Chondrocyte (in vitro differentiated cells): ENCODE measurements around the gene ABHD4. TPM values are rescaled to one million over a fixed set of nuclear protein-coding genes. Genes with fewer than 3 reads are reported as not detected.

Source experiments
- DNase-seq: peaks from one replicate; pipeline ENCODE4 v3.0.0; 2021; ENCODE audit warnings: mixed read lengths, low spot score
- H3K27ac Mint-ChIP-seq: one replicate; pipeline ENCODE4 v1.8.0; 2021; ENCODE audit warnings: mild to moderate bottlenecking, moderate library complexity, mixed read lengths; ENCODE audit not compliant: unreplicated experiment
- H3K27me3 Mint-ChIP-seq: 2 replicates; pipeline ENCODE4 v1.8.0; 2021; ENCODE audit warnings: low read depth, mixed read lengths
- H3K36me3 Mint-ChIP-seq: 2 replicates; pipeline ENCODE4 v1.8.0; 2021; ENCODE audit warnings: low read depth, mixed read lengths
- H3K4me1 Mint-ChIP-seq: 2 replicates; pipeline ENCODE4 v1.8.0; 2021; ENCODE audit warnings: low read depth, mild to moderate bottlenecking, mixed read lengths
- H3K4me3 Mint-ChIP-seq: one replicate; pipeline ENCODE4 v1.8.0; 2021; ENCODE audit warnings: mild to moderate bottlenecking, moderate library complexity, mixed read lengths; ENCODE audit not compliant: unreplicated experiment
- H3K9me3 Mint-ChIP-seq: 2 replicates; pipeline ENCODE4 v1.8.0; 2021; ENCODE audit warnings: low read depth, mixed read lengths
- total RNA-seq: library from RNA; stranded (reverse); gene quantifications from 3 replicates; pipeline ENCODE4 v1.2.1, GENCODE V29; 2021
- TF ChIP-seq, protein P1 (sequence below): fragments of 200-600 bp; sonication (generic); IDR thresholded peaks from 2 replicates; pipeline ENCODE4 v1.5.0; 2021; ENCODE audit warnings: antibody characterized with exemption, mild to moderate bottlenecking, moderate library complexity

ABHD4 gene
- total RNA-seq, 1 donor from 2014 or later: 88.0 TPM

DNA sequence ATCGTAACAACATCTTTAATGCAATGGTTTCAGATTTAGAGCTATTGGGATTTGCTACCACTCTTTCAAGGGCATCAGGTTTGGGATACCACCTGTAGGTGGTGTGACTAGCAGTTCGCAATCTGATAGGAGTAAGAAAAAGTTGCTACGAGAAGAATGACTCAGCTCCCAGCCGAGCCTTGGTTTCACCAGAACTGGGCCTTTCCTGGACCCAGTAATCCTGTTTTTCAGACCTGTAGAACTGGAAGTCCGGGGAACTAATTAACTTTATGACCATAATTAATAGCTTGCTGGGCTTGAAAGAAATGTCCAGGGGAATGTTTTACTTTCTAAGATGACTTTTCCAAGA is 770 bp downstream of the ABHD4 start:
- H3K4me1 Mint-ChIP-seq: peaks cover 47% of the 10 kb centered on the region
- no peaks in the 10 kb centered on the region for H3K9me3 Mint-ChIP-seq
- H3K27ac Mint-ChIP-seq: peak overlapping the region; percentile 98
- peak overlapping the region; percentile 98 for H3K4me3 Mint-ChIP-seq
- no peak for DNase-seq
- TF ChIP-seq, protein P1, sequence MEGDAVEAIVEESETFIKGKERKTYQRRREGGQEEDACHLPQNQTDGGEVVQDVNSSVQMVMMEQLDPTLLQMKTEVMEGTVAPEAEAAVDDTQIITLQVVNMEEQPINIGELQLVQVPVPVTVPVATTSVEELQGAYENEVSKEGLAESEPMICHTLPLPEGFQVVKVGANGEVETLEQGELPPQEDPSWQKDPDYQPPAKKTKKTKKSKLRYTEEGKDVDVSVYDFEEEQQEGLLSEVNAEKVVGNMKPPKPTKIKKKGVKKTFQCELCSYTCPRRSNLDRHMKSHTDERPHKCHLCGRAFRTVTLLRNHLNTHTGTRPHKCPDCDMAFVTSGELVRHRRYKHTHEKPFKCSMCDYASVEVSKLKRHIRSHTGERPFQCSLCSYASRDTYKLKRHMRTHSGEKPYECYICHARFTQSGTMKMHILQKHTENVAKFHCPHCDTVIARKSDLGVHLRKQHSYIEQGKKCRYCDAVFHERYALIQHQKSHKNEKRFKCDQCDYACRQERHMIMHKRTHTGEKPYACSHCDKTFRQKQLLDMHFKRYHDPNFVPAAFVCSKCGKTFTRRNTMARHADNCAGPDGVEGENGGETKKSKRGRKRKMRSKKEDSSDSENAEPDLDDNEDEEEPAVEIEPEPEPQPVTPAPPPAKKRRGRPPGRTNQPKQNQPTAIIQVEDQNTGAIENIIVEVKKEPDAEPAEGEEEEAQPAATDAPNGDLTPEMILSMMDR: peak; percentile 76
- peaks cover 2% of the 10 kb centered on the region for H3K27me3 Mint-ChIP-seq
- peaks cover 20% of the 10 kb centered on the region for H3K36me3 Mint-ChIP-seq

- TF ChIP-seq, protein P1: no peak
- H3K9me3 Mint-ChIP-seq: no peaks in the 10 kb centered on the region
- no peak for DNase-seq
- H3K4me3 Mint-ChIP-seq: peak overlapping the region; percentile 98
- H3K27ac Mint-ChIP-seq: peak overlapping the region; percentile 98
- H3K4me1 Mint-ChIP-seq: peaks cover 47% of the 10 kb centered on the region
- H3K27me3 Mint-ChIP-seq: peaks cover 2% of the 10 kb centered on the region
- H3K36me3 Mint-ChIP-seq: peaks cover 20% of the 10 kb centered on the region
Observed at GRCh38 chr14:22599349-22599748, 1.2 kb downstream of the ABHD4 start.

DNA sequence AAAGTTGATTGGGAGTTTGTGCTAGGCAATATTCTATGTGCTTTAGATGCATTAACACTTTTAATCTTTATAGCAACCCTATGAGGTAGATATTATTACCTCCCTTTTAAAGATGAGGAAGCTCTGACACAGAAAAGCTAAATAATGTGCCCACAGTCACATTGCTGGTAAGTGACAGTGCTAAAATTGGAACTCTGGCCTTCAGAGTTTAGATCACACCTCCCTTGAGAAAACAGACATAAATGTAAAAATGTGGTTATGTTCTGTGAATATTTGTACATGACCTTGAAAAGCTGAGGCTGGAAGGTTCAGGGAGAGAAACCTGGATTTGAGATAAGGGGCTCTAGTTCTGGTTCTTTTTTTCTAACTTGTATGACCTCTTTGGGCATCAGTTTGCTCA is 1.9 kb downstream of the ABHD4 start:
- Mint-ChIP-seq H3K36me3 (peaks cover 20% of the 10 kb centered on the region), H3K4me1 (peaks cover 47% of the 10 kb centered on the region), H3K27ac (peak overlapping the region; percentile 28), H3K4me3 (peak overlapping the region; percentile 98), H3K27me3 (peaks cover under 1% of the 10 kb centered on the region), H3K9me3 (no peaks in the 10 kb centered on the region)
- TF ChIP-seq, protein P1: no peak
- no peak for DNase-seq

DNA sequence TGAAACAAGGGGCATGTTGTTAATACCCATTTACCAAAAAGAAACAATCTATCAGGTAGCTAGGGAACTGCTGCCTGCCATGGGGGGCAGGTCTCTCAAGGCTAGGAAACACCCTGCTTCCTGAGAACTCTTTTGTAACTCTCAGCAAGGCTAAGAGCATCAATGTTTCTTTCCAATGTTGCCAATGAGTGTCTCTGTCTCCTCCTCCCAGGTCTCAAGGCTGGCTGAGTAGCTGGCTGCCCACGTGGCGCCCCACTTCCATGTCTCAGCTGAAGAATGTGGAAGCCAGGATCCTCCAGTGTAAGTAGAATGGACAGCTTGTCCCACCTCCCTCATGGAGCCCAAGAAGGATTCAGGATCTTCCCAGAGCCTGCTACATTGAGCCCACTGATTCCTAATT is 3.4 kb downstream of the ABHD4 start:
- TF ChIP-seq, protein P1: no peak
- peaks cover 58% of the 10 kb centered on the region for H3K4me1 Mint-ChIP-seq
- DNase-seq: no peak
- peak overlapping the region; percentile 39 for H3K27ac Mint-ChIP-seq
- H3K27me3 Mint-ChIP-seq: no peaks in the 10 kb centered on the region
- peaks cover 27% of the 10 kb centered on the region for H3K36me3 Mint-ChIP-seq
- H3K4me3 Mint-ChIP-seq: no peak overlapping the region
- no peaks in the 10 kb centered on the region for H3K9me3 Mint-ChIP-seq

DNA sequence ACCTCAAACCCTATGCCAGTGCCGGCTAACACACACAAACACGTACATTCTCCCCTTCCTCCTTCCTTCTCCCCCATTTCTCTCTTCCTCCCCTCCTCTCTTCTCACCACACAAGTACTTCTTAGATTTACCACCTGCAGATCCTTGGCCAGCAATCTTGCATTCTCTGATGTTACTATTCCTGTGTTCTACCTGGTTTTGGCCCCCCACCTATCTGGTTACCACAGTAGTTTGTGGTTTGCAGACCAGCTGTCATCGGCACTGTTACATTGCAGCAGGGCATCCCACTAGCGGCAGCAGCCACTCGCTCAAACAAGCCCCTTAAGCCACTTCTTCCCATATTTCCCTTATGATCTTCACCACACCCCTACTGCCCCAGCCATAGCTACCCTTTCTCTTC is 3.9 kb downstream of the ABHD4 start:
- TF ChIP-seq, protein P1: no peak
- Mint-ChIP-seq H3K36me3 (peaks cover 30% of the 10 kb centered on the region), H3K4me3 (no peak overlapping the region), H3K4me1 (peaks cover 59% of the 10 kb centered on the region), H3K9me3 (no peaks in the 10 kb centered on the region), H3K27ac (peak overlapping the region; percentile 75), H3K27me3 (no peaks in the 10 kb centered on the region)
- DNase-seq: no peak
